Measurements from ENCODE around the gene PURA. TPM values are rescaled to one million over a fixed set of nuclear protein-coding genes. Genes with fewer than 3 reads are reported as not detected.

The PURA gene
- total and polyA plus RNA-seq, 10 donors = 2.8 to 36.2 (median 23.1) TPM

DNA sequence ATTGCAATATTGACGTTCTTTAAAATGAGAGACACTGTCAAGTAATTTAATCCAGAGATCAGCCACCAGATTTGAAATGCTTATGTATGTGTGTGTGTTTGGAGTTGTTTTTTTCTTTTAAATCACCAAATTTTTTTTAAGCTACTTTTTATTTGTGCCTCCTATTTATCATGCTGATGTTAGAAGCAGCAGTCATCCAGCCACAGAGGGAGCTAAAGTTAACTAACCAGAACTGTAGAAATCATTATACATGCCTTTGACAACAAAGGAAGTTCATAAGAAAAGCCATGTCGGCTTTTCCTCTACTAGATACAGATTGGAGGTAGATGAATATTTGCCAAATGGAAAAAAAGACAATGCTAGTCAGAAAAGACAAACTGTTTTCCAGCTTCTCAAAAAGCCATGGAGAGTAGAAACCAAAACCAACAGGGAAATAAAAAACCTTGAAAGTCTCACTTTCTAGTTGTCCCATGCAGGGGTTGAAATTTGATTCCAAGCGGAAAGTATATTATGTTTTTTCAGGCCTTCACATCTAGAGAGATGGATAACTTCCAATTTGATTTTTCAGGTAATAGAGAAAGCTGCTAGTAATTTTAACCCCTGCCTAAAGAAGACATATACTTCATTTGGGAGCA is 4.5 kb downstream of the PURA start:
- TF ChIP-seq POLR2A (IDR thresholded peaks at IDR 0.05) = no peak
- intact Hi-C loops (cut with DNase I; ENCODE audit: low total_unique reads) = no loop called here
- Histone ChIP-seq H3K36me3 (no peaks in the 10 kb centered on the region), H3K9me3 (no peaks in the 10 kb centered on the region), H3K27me3 (replicated peaks in 1 of 7) (peaks cover 0 to under 1% (median 0%) of the 10 kb centered on the region in 7 donors), H3K27ac (peak overlapping the region in 2 of 8 donors; percentile 34 to 35), H3K4me1 (peaks cover 34 to 68% (median 55%) of the 10 kb centered on the region in 6 donors), H3K4me3 (no peak overlapping the region)
- WGBS, 5 donors = 73 to 81% (median 75%) methylated on average over 3 of the region's 3 CpGs
- no peak for DNase-seq

DNA sequence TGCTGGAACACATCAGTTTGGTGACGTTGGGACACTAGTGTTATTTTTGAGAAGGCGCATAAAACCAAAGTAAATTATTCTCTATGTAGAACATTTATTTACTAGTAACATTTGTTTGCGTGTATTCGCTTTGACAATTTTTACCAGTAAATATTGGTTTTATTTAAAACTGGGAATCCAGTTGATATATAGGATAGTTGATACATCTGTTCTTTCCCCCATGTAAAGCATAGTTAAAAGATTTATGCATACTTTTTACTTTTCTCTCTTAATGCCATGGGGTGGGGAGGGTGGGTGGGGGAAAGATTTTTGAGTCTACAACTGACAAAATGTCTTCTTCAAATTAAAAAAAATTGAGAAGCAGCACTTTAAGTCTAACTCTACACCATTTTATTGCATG is 11.7 kb downstream of the PURA start, which contains the start of gene IGIP:
TSS of gene IGIP (plus strand) at position 301 of the 400 bp plus-strand sequence. CDS start 2,540 bp downstream, outside the sequence.
- no peaks in the 10 kb centered on the region for H3K36me3 ChIP-seq
- TF ChIP-seq CTCF (IDR thresholded peaks at IDR 0.05 in 8 of 11, conservative IDR thresholded peaks at IDR 0.05 in 3 of 11) = no peak
- no peak for TF ChIP-seq POLR2AphosphoS5 (IDR thresholded peaks at IDR 0.05)
- TF ChIP-seq POLR2A (IDR thresholded peaks at IDR 0.05) = no peak
- H3K27me3 ChIP-seq (replicated peaks in 1 of 7) = no peaks in the 10 kb centered on the region
- peaks cover 5 to 32% (median 20%) of the 10 kb centered on the region in 6 donors for H3K4me1 ChIP-seq
- no peak within 1 kb of the TSS for H3K27ac ChIP-seq
- DNase-seq = no peak
- 94 to 97% (median 95%) methylated on average over 4 of the region's 4 CpGs for WGBS, 5 donors
- intact Hi-C loops (cut with DNase I; ENCODE audit: low total_unique reads) = no loop called here
- no peak within 1 kb of the TSS for H3K4me3 ChIP-seq
- no peaks in the 10 kb centered on the region for H3K9me3 ChIP-seq

GRCh38 chr5:140126315-140127012 is 12.6 kb downstream of the PURA start:
- no peaks in the 10 kb centered on the region for H3K36me3 ChIP-seq
- H3K9me3 ChIP-seq = no peaks in the 10 kb centered on the region
- DNase-seq = no peak
- H3K27ac ChIP-seq = no peak overlapping the region
- H3K27me3 ChIP-seq (replicated peaks in 1 of 7) = no peaks in the 10 kb centered on the region
- WGBS, 5 donors = 90 to 93% (median 92%) methylated on average over 6 of the region's 6 CpGs
- TF ChIP-seq CTCF (IDR thresholded peaks at IDR 0.05 in 8 of 11, conservative IDR thresholded peaks at IDR 0.05 in 3 of 11) (no peak), POLR2AphosphoS5 (IDR thresholded peaks at IDR 0.05) (no peak), POLR2A (IDR thresholded peaks at IDR 0.05) (no peak)
- H3K4me1 ChIP-seq = peaks cover 5 to 39% (median 21%) of the 10 kb centered on the region in 6 donors
- intact Hi-C loops (cut with DNase I; ENCODE audit: low total_unique reads) = no loop called here
- H3K4me3 ChIP-seq = no peak overlapping the region

DNA sequence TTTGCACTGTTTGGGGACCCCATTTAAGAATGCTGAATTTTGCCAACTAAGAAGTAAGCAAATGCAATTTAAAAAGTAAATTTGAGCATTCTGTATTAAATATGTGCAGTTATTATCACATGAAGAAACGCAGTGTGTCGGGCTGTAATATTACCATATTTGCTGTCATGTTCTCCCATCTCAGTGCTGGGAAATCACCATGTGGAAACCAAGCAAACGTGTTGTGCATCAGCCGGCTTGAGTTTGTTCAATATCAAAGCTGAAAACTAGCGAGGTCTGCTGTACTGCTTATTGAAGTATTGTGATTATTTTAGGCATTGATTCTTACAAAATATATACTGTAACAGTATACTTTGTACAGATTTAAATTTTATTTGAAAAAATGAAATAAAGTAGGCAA is 14.5 kb downstream of the PURA start:
- Histone ChIP-seq H3K27ac (no peak overlapping the region), H3K27me3 (replicated peaks in 1 of 7) (no peaks in the 10 kb centered on the region), H3K36me3 (no peaks in the 10 kb centered on the region), H3K4me3 (no peak overlapping the region), H3K9me3 (no peaks in the 10 kb centered on the region), H3K4me1 (peaks cover 10 to 48% (median 23%) of the 10 kb centered on the region in 6 donors)
- intact Hi-C loops (cut with DNase I; ENCODE audit: low total_unique reads) = no loop called here
- no peak for DNase-seq
- TF ChIP-seq CTCF (IDR thresholded peaks at IDR 0.05 in 8 of 11, conservative IDR thresholded peaks at IDR 0.05 in 3 of 11) (no peak), POLR2A (IDR thresholded peaks at IDR 0.05) (no peak), POLR2AphosphoS5 (IDR thresholded peaks at IDR 0.05) (no peak)
- WGBS, 5 donors = 89 to 92% (median 91%) methylated on average over 5 of the region's 5 CpGs

Measured in spleen (tissue), 11 donors.